NCI-H345 (cell line): ENCODE results near the gene SLC7A9.
"Not testable (repeated sequence)": the region's sequence is repeated elsewhere in the genome, so short reads cannot be mapped to it uniquely, and the experiment has no call there.

Source experiments
- DNase-seq: peaks from one replicate; lab custom pipeline; 2025; lab: John Stamatoyannopoulos, UW

SLC7A9 gene

GRCh38 chr19:32864318-32865007 is 5.1 kb downstream of the SLC7A9 start:
- DNase-seq: no peak

- no peak for DNase-seq
Observed at GRCh38 chr19:32863841-32864240, 5.7 kb downstream of the SLC7A9 start.

GRCh38 chr19:32863301-32863700 is 6.3 kb downstream of the SLC7A9 start:
- DNase-seq: no peak

- no peak for DNase-seq
Observed at GRCh38 chr19:32862741-32863140, 6.8 kb downstream of the SLC7A9 start.

GRCh38 chr19:32862173-32862572 is 7.4 kb downstream of the SLC7A9 start:
- DNase-seq: no peak

GRCh38 chr19:32861596-32861995 is 8.0 kb downstream of the SLC7A9 start:
- no peak for DNase-seq

- DNase-seq: no peak
Observed at GRCh38 chr19:32859591-32859990, 10.0 kb downstream of the SLC7A9 start.

- no peak for DNase-seq
Observed at GRCh38 chr19:32858559-32858958, 11.0 kb downstream of the SLC7A9 start.

- no peak for DNase-seq
Observed at GRCh38 chr19:32858155-32858554, 11.4 kb downstream of the SLC7A9 start.

GRCh38 chr19:32857584-32857983 is 12.0 kb downstream of the SLC7A9 start:
- DNase-seq: no peak

- not testable (repeated sequence) for DNase-seq
Observed at GRCh38 chr19:32856818-32857217, 12.7 kb downstream of the SLC7A9 start.

- no peak for DNase-seq
Observed at GRCh38 chr19:32852216-32852615, 17.4 kb downstream of the SLC7A9 start.

- DNase-seq: not testable (repeated sequence)
Observed at GRCh38 chr19:32848035-32848434, 21.5 kb downstream of the SLC7A9 start.

GRCh38 chr19:32843716-32844245 is 25.8 kb downstream of the SLC7A9 start:
- no peak for DNase-seq

GRCh38 chr19:32842061-32842460 is 27.5 kb downstream of the SLC7A9 start:
- DNase-seq: no peak

- DNase-seq: no peak
Observed at GRCh38 chr19:32837531-32837930, 32.0 kb downstream of the SLC7A9 start.

GRCh38 chr19:32833388-32833787 is 36.2 kb downstream of the SLC7A9 start:
- not testable (repeated sequence) for DNase-seq

GRCh38 chr19:32832825-32833224 is 36.7 kb downstream of the SLC7A9 start:
- DNase-seq: not testable (repeated sequence)

GRCh38 chr19:32832094-32832493 is 37.5 kb downstream of the SLC7A9 start:
- DNase-seq: not testable (repeated sequence)

GRCh38 chr19:32831611-32832010 is 38.0 kb downstream of the SLC7A9 start:
- DNase-seq: no peak

- no peak for DNase-seq
Observed at GRCh38 chr19:32830231-32831014, 39.1 kb downstream of the SLC7A9 start.

- no peak for DNase-seq
Observed at GRCh38 chr19:32829345-32829896, 40.1 kb downstream of the SLC7A9 start.
